ENCODE data around the gene SVOPL. TPM values are rescaled to one million over a fixed set of nuclear protein-coding genes. Genes with fewer than 3 reads are reported as not detected.

The SVOPL gene
- total and polyA plus RNA-seq, 2 donors (not counting 1 experiment from before 2014, with no cell fraction given) = not detected

DNA sequence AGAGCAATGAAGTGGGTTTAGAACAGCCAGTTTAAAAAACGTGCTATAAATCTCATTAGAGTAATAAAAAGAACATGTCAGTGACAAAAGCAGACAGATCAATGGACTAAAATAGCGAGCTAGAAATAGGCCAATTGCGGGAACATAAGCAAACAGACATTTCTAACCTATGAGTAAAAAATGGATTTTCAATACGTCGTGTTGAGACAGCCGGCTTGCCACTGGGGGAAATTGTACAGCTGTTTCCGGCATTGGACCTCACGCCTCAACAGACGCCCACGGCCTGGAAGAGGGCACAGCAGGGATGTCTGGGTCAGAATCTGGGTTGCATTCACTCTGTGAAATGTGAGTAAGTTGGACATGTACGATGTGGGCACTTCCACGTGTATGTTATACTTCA, 92.9 kb downstream of the SVOPL start:
- H2AFZ ChIP-seq (ENCODE audit: low read length) = no peak overlapping the region
- no peaks in the 10 kb centered on the region for H3K36me3 ChIP-seq (ENCODE audit: control insufficient read depth, insufficient read depth, low read length)
- H3K4me2 ChIP-seq (ENCODE audit: extremely low read depth, insufficient read depth, low read length) = no peak overlapping the region
- H3K9me3 ChIP-seq (ENCODE audit: control insufficient read depth, insufficient read depth, low read depth, low read length) = no peaks in the 10 kb centered on the region
- H3K27me3 ChIP-seq (ENCODE audit: control insufficient read depth, insufficient read depth, low read length) = no peaks in the 10 kb centered on the region
- H3K79me2 ChIP-seq (ENCODE audit: control insufficient read depth, insufficient read depth, low read length) = no peaks in the 10 kb centered on the region
- no peak overlapping the region for H3K27ac ChIP-seq (ENCODE audit: insufficient read depth, low read length)
- no peak overlapping the region for H3K9ac ChIP-seq (ENCODE audit: insufficient read depth, low read length)
- peak; percentile 34 to 51 for DNase-seq (ENCODE audit: low read depth in 2 of 2)
- TF ChIP-seq, protein P1, sequence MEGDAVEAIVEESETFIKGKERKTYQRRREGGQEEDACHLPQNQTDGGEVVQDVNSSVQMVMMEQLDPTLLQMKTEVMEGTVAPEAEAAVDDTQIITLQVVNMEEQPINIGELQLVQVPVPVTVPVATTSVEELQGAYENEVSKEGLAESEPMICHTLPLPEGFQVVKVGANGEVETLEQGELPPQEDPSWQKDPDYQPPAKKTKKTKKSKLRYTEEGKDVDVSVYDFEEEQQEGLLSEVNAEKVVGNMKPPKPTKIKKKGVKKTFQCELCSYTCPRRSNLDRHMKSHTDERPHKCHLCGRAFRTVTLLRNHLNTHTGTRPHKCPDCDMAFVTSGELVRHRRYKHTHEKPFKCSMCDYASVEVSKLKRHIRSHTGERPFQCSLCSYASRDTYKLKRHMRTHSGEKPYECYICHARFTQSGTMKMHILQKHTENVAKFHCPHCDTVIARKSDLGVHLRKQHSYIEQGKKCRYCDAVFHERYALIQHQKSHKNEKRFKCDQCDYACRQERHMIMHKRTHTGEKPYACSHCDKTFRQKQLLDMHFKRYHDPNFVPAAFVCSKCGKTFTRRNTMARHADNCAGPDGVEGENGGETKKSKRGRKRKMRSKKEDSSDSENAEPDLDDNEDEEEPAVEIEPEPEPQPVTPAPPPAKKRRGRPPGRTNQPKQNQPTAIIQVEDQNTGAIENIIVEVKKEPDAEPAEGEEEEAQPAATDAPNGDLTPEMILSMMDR (conservative IDR thresholded peaks at IDR 0.05 in 1 of 2, IDR thresholded peaks at IDR 0.05 in 1 of 2; ENCODE audit: low read depth in 1 of 2, low read length in 2 of 2) = no peak
- no peak for TF ChIP-seq EZH2 (IDR thresholded peaks at IDR 0.05; ENCODE audit: low read length, missing control alignments)
- no peaks in the 10 kb centered on the region for H3K4me1 ChIP-seq (ENCODE audit: control insufficient read depth, extremely low read depth, insufficient read depth, low read length)
- H3K4me3 ChIP-seq (replicated peaks in 1 of 4; ENCODE audit: control extremely low read depth in 1 of 4, insufficient read depth in 1 of 4, low read depth in 3 of 4, low read length in 4 of 4) = no peak overlapping the region
- no peaks in the 10 kb centered on the region for H4K20me1 ChIP-seq (ENCODE audit: control insufficient read depth, extremely low read depth, insufficient read depth, low read length)

DNA sequence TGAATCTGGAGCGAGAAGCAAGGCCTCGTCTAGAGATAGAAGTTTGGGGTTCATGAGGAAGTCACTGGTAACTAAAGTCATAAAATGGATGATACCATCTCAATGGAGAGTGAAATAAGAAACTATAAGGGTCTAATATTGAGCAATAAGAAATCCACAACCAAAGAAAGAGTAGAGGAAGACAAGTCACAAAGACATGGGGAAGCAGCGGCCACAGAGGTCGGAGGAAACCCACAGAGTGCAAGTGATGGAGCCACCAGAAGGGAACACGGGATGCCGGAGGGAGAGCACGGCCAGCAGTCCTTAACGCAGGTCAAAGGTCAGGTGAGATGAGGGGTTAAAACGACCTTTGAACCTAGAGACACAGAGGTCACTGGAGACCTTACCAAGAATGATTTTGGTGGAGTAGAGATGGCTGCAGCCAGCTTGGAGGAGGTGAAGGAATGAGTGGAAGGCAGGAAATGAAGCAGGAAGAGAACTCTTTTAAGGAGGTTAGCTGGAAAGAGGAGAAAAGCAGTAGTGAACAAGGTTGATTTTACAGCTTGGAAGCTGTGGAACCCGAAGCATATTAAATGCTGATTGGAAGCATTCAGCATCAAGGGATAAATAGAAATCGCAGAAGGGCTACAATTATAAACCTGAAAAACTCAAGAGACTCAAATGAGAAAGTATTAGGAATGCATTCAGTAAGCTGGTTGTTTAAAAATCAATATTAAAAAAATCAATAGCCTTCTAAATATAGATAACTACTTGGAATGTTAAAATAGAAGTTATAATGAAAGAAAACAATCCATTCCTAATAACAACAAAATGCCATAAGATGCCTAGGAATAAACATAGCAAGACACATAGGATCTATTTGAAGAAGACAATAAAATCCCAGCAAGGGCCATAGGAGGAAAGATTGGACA, 93.7 kb downstream of the SVOPL start:
- no peak overlapping the region for H3K9ac ChIP-seq (ENCODE audit: insufficient read depth, low read length)
- no peaks in the 10 kb centered on the region for H3K4me1 ChIP-seq (ENCODE audit: control insufficient read depth, extremely low read depth, insufficient read depth, low read length)
- no peaks in the 10 kb centered on the region for H3K79me2 ChIP-seq (ENCODE audit: control insufficient read depth, insufficient read depth, low read length)
- H4K20me1 ChIP-seq (ENCODE audit: control insufficient read depth, extremely low read depth, insufficient read depth, low read length) = no peaks in the 10 kb centered on the region
- H2AFZ ChIP-seq (ENCODE audit: low read length) = no peak overlapping the region
- TF ChIP-seq, protein P1 (conservative IDR thresholded peaks at IDR 0.05 in 1 of 2, IDR thresholded peaks at IDR 0.05 in 1 of 2; ENCODE audit: low read depth in 1 of 2, low read length in 2 of 2) = no peak
- TF ChIP-seq EZH2 (IDR thresholded peaks at IDR 0.05; ENCODE audit: low read length, missing control alignments) = no peak
- H3K9me3 ChIP-seq (ENCODE audit: control insufficient read depth, insufficient read depth, low read depth, low read length) = no peaks in the 10 kb centered on the region
- no peaks in the 10 kb centered on the region for H3K36me3 ChIP-seq (ENCODE audit: control insufficient read depth, insufficient read depth, low read length)
- H3K27me3 ChIP-seq (ENCODE audit: control insufficient read depth, insufficient read depth, low read length) = no peaks in the 10 kb centered on the region
- DNase-seq (ENCODE audit: low read depth in 2 of 2) = no peak
- H3K27ac ChIP-seq (ENCODE audit: insufficient read depth, low read length) = no peak overlapping the region
- no peak overlapping the region for H3K4me3 ChIP-seq (replicated peaks in 1 of 4; ENCODE audit: control extremely low read depth in 1 of 4, insufficient read depth in 1 of 4, low read depth in 3 of 4, low read length in 4 of 4)
- H3K4me2 ChIP-seq (ENCODE audit: extremely low read depth, insufficient read depth, low read length) = no peak overlapping the region

DNA sequence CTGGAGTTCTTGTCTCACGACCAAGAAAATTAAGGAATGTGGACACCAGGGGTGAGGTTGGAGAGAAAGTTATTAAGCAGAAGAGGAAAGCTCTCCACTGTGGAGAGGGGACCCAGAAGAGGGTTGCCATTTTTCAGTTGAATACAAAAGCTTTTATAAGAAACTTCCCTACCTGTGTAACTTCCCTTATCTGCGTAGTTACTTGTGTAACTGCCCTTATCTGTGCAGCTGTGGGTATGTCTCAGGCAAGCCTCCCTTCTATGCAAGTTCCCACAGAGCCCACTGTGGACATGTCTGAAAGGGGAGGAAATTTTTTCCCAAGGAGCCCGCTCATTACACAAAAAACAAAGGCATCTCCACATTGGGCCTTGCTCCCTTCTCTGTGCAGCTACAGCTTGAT, 94.9 kb downstream of the SVOPL start:
- H4K20me1 ChIP-seq (ENCODE audit: control insufficient read depth, extremely low read depth, insufficient read depth, low read length) = no peaks in the 10 kb centered on the region
- no peak overlapping the region for H3K4me2 ChIP-seq (ENCODE audit: extremely low read depth, insufficient read depth, low read length)
- no peak overlapping the region for H3K9ac ChIP-seq (ENCODE audit: insufficient read depth, low read length)
- H3K79me2 ChIP-seq (ENCODE audit: control insufficient read depth, insufficient read depth, low read length) = no peaks in the 10 kb centered on the region
- H3K27me3 ChIP-seq (ENCODE audit: control insufficient read depth, insufficient read depth, low read length) = no peaks in the 10 kb centered on the region
- no peak overlapping the region for H3K4me3 ChIP-seq (replicated peaks in 1 of 4; ENCODE audit: control extremely low read depth in 1 of 4, insufficient read depth in 1 of 4, low read depth in 3 of 4, low read length in 4 of 4)
- H3K4me1 ChIP-seq (ENCODE audit: control insufficient read depth, extremely low read depth, insufficient read depth, low read length) = no peaks in the 10 kb centered on the region
- H3K36me3 ChIP-seq (ENCODE audit: control insufficient read depth, insufficient read depth, low read length) = no peaks in the 10 kb centered on the region
- no peak overlapping the region for H2AFZ ChIP-seq (ENCODE audit: low read length)
- H3K27ac ChIP-seq (ENCODE audit: insufficient read depth, low read length) = no peak overlapping the region
- DNase-seq (ENCODE audit: low read depth in 2 of 2) = no peak
- TF ChIP-seq EZH2 (IDR thresholded peaks at IDR 0.05; ENCODE audit: low read length, missing control alignments) = no peak
- TF ChIP-seq, protein P1 (conservative IDR thresholded peaks at IDR 0.05 in 1 of 2, IDR thresholded peaks at IDR 0.05 in 1 of 2; ENCODE audit: low read depth in 1 of 2, low read length in 2 of 2) = no peak
- no peaks in the 10 kb centered on the region for H3K9me3 ChIP-seq (ENCODE audit: control insufficient read depth, insufficient read depth, low read depth, low read length)

Measured in fibroblast of lung (primary cell).